ENCODE measurements around the gene MYL7. TPM values are rescaled to one million over a fixed set of nuclear protein-coding genes. Genes with fewer than 3 reads are reported as not detected.

Gene MYL7
- polyA plus RNA-seq, 3 donors: not detected

DNA sequence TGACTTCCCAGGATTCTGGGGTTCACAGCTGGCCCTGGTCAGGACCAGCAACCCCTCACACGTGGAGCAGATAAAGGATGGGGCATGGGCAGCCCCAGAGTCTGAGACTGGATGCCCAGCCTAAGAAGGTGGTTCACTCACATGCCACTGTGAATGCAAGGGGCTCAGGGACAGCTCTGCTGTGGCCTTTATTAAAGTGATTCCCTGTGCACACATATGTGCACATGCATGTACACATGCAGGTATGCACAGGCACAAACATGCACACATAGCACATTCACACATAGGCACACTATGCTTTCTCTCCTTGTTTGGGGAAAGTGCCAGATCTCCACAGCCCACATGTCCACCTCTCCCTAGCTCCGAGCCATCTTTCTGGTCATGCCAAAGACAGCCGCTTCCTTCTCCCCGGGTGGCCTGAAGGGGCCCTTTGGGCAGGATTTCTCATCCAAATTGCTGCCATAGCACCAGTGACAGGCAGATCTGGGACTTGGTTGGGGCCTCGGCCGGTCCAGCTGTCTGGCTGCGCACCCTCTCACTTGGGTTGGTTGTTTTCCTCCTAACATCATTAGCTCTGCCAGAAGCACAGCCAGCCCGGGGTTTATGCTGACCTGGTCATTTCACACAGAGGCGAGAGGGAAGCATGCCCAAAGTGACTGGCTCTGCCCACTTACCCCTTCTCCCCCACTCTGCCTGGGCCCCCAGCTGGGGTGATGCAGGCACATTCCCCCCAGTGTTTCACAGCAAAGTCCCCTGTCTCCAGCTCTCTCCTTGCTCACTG, 46.7 kb upstream of the MYL7 start:
- intact Hi-C loops (cut with micrococcal nuclease): no loop called here
- Histone ChIP-seq H3K79me2 (ENCODE audit: insufficient read depth, low read length) (no peaks in the 10 kb centered on the region), H3K27ac (ENCODE audit: low read depth in 1 of 2, low read length in 2 of 2) (no peak overlapping the region), H3K27me3 (ENCODE audit: control insufficient read depth in 2 of 2, insufficient read depth in 2 of 2, low read length in 2 of 2) (no peaks in the 10 kb centered on the region), H3K9me3 (replicated peaks in 1 of 2; ENCODE audit: control insufficient read depth in 1 of 2, insufficient read depth in 1 of 2, low read length in 2 of 2) (peaks cover 4 to 5% of the 10 kb centered on the region in 2 donors), H3K4me2 (replicated peaks; ENCODE audit: extremely low read depth, low read length, poor library complexity, severe bottlenecking) (no peak overlapping the region), H3K4me3 (replicated peaks in 1 of 3; ENCODE audit: low read depth in 2 of 3, low read length in 3 of 3) (no peak overlapping the region), H3K4me1 (ENCODE audit: control insufficient read depth in 1 of 2, insufficient read depth in 2 of 2, low read length in 2 of 2) (no peaks in the 10 kb centered on the region), H2AFZ (ENCODE audit: insufficient read depth, low read depth, low read length, poor library complexity, severe bottlenecking) (no peak overlapping the region), H3K9ac (ENCODE audit: insufficient read depth, low read length, poor library complexity, severe bottlenecking) (no peak overlapping the region), H3K36me3 (replicated peaks in 1 of 2; ENCODE audit: control insufficient read depth in 1 of 2, insufficient read depth in 2 of 2, low read length in 2 of 2) (no peaks in the 10 kb centered on the region), H4K20me1 (ENCODE audit: insufficient read depth, low read length) (no peaks in the 10 kb centered on the region)
- no peak for DNase-seq
- H3K27me3 Mint-ChIP-seq (ENCODE audit: low read depth in 3 of 3): peaks cover 8 to 14% (median 8%) of the 10 kb centered on the region in 3 donors
- H3K9me3 Mint-ChIP-seq: peaks cover 0 to 6% (median 4%) of the 10 kb centered on the region in 7 donors
- WGBS (ENCODE audit: insufficient coverage): 89% methylated on average over 9 of the region's 9 CpGs
- H3K4me1 Mint-ChIP-seq: no peaks in the 10 kb centered on the region
- no peak overlapping the region for H3K4me3 Mint-ChIP-seq
- TF ChIP-seq, protein P1, sequence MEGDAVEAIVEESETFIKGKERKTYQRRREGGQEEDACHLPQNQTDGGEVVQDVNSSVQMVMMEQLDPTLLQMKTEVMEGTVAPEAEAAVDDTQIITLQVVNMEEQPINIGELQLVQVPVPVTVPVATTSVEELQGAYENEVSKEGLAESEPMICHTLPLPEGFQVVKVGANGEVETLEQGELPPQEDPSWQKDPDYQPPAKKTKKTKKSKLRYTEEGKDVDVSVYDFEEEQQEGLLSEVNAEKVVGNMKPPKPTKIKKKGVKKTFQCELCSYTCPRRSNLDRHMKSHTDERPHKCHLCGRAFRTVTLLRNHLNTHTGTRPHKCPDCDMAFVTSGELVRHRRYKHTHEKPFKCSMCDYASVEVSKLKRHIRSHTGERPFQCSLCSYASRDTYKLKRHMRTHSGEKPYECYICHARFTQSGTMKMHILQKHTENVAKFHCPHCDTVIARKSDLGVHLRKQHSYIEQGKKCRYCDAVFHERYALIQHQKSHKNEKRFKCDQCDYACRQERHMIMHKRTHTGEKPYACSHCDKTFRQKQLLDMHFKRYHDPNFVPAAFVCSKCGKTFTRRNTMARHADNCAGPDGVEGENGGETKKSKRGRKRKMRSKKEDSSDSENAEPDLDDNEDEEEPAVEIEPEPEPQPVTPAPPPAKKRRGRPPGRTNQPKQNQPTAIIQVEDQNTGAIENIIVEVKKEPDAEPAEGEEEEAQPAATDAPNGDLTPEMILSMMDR (IDR thresholded peaks at IDR 0.05): no peak
- no peak overlapping the region for H3K27ac Mint-ChIP-seq
- no peaks in the 10 kb centered on the region for H3K36me3 Mint-ChIP-seq

DNA sequence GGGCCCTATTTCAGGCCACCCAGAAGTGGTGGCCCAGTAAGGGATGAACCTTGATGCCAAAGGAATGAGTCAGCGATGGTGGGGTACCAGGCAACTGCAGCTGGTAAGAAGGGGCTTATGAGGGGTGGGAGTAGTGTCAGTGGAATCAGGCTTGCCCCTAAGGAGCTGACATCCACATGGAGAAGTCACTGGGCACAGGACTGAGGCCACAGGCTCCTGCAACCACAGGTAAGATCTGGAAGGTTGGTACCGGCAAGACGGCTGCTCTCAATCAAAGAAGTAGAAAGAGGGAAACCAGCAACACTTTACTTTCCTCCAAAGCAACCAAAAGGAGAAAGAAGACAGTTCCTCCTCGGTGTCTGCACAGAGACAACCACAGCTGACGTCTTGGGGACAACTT, 45.6 kb upstream of the MYL7 start:
- intact Hi-C loops (cut with micrococcal nuclease): no loop called here
- H3K27me3 Mint-ChIP-seq (ENCODE audit: low read depth in 3 of 3): peaks cover 6 to 8% (median 7%) of the 10 kb centered on the region in 3 donors

More for the DNA sequence above, 45.6 kb upstream of the MYL7 start:
- no peaks in the 10 kb centered on the region for H3K4me1 ChIP-seq (ENCODE audit: control insufficient read depth in 1 of 2, insufficient read depth in 2 of 2, low read length in 2 of 2)
- TF ChIP-seq, protein P1 (IDR thresholded peaks at IDR 0.05): no peak
- H3K36me3 ChIP-seq (replicated peaks in 1 of 2; ENCODE audit: control insufficient read depth in 1 of 2, insufficient read depth in 2 of 2, low read length in 2 of 2): no peaks in the 10 kb centered on the region
- H3K27ac ChIP-seq (ENCODE audit: low read depth in 1 of 2, low read length in 2 of 2): no peak overlapping the region
- no peak overlapping the region for H3K27ac Mint-ChIP-seq
- no peak overlapping the region for H3K9ac ChIP-seq (ENCODE audit: insufficient read depth, low read length, poor library complexity, severe bottlenecking)
- H3K4me2 ChIP-seq (replicated peaks; ENCODE audit: extremely low read depth, low read length, poor library complexity, severe bottlenecking): no peak overlapping the region
- H3K4me1 Mint-ChIP-seq: no peaks in the 10 kb centered on the region
- H3K36me3 Mint-ChIP-seq: no peaks in the 10 kb centered on the region
- no peak overlapping the region for H2AFZ ChIP-seq (ENCODE audit: insufficient read depth, low read depth, low read length, poor library complexity, severe bottlenecking)
- no peak overlapping the region for H3K4me3 Mint-ChIP-seq
- no peak overlapping the region for H3K4me3 ChIP-seq (replicated peaks in 1 of 3; ENCODE audit: low read depth in 2 of 3, low read length in 3 of 3)
- H3K79me2 ChIP-seq (ENCODE audit: insufficient read depth, low read length): no peaks in the 10 kb centered on the region
- no peaks in the 10 kb centered on the region for H3K27me3 ChIP-seq (ENCODE audit: control insufficient read depth in 2 of 2, insufficient read depth in 2 of 2, low read length in 2 of 2)
- H3K9me3 Mint-ChIP-seq: peaks cover 5 to 17% (median 12%) of the 10 kb centered on the region in 7 donors
- peaks cover 11 to 13% of the 10 kb centered on the region in 2 donors for H3K9me3 ChIP-seq (replicated peaks in 1 of 2; ENCODE audit: control insufficient read depth in 1 of 2, insufficient read depth in 1 of 2, low read length in 2 of 2)
- WGBS (ENCODE audit: insufficient coverage): 58% methylated on average over 2 of the region's 5 CpGs
- no peaks in the 10 kb centered on the region for H4K20me1 ChIP-seq (ENCODE audit: insufficient read depth, low read length)
- DNase-seq: no peak
